Lung (tissue), 12 donors: ENCODE results near the gene RAI2. TPM values are rescaled to one million over a fixed set of nuclear protein-coding genes. Genes with fewer than 3 reads are reported as not detected.

ENCODE experiments used
- ATAC-seq: fragments of 200-7000 bp; cut with Tn5 transposase; one replicate; pipeline ENCODE4 v1.9.1; 2020; ENCODE audit warnings: moderate number of reproducible peaks; ENCODE audit not compliant: insufficient read depth, low FRiP score
- DNase-seq, 3 donors: peaks; one replicate each; pipeline ENCODE4 v3.0.0-alpha.2; 2013 to 2017
- H3K27ac ChIP-seq, 2 donors: one replicate each; pipeline ENCODE4 v1.5.1; 2013; ENCODE audit warnings: mild to moderate bottlenecking in 2 of 2, moderate library complexity in 2 of 2, control low read depth in 1 of 2, inconsistent platforms in 1 of 2, low read depth in 1 of 2, low read length in 1 of 2
- H3K27me3 ChIP-seq, 3 donors: one replicate each; pipeline ENCODE4 v1.5.1; 2013; ENCODE audit warnings: low read length in 2 of 3; ENCODE audit not compliant: control insufficient read depth in 3 of 3, insufficient read depth in 3 of 3
- H3K36me3 ChIP-seq, 4 donors: one replicate each; pipeline ENCODE4 v1.5.1; 2013; ENCODE audit warnings: low read length in 4 of 4, mild to moderate bottlenecking in 1 of 4, moderate library complexity in 1 of 4; ENCODE audit not compliant: control insufficient read depth in 4 of 4, insufficient read depth in 4 of 4
- H3K4me1 ChIP-seq, 5 donors: one replicate each; pipeline ENCODE4 v1.5.1; 2013; ENCODE audit warnings: low read length in 5 of 5, mild to moderate bottlenecking in 2 of 5, moderate library complexity in 1 of 5; ENCODE audit not compliant: control insufficient read depth in 5 of 5, insufficient read depth in 5 of 5
- H3K4me3 ChIP-seq: one replicate; pipeline ENCODE4 v1.5.1; 2013; ENCODE audit warnings: mild to moderate bottlenecking, control low read depth, moderate library complexity
- H3K9ac ChIP-seq, 2 donors: one replicate each; pipeline ENCODE4 v1.5.1; 2013; ENCODE audit warnings: low read length in 2 of 2, control low read depth in 1 of 2; ENCODE audit not compliant: insufficient read depth in 1 of 2
- H3K9me3 ChIP-seq, 4 donors: one replicate each; pipeline ENCODE4 v1.5.1; 2013; ENCODE audit warnings: low read length in 3 of 4, mild to moderate bottlenecking in 1 of 4, moderate library complexity in 1 of 4; ENCODE audit not compliant: control insufficient read depth in 4 of 4, insufficient read depth in 3 of 4
- WGBS, 2 donors: extraction: QIAGEN DNeasy Blood & Tissue Kit; methylation state at CpG; one replicate each; pipeline ENCODE4 v1.1.7; 2013; 5-methylcytosine and 5-hydroxymethylcytosine counted together
- polyA plus RNA-seq, 2 donors: library from polyadenylated mRNA; stranded (reverse); fragments of 200-250 nt; gene quantifications; one replicate each; pipeline ENCODE4 v1.2.1, GENCODE V29; 2013
- total RNA-seq, 2 donors: library from RNA; depleted of rRNA in 1 of 2; stranded (reverse); fragments of >200 nt in 1 of 2; gene quantifications; one replicate each; pipeline ENCODE4 v1.2.1, GENCODE V29; 2014 to 2021
- TF ChIP-seq, protein P1 (sequence below): IDR thresholded peaks from 2 replicates; pipeline ENCODE4 v1.5.1; 2012; ENCODE audit warnings: mild to moderate bottlenecking; ENCODE audit errors: control extremely low read depth, extremely low read depth
- donor health status: control.
- donor health status: control.
- donor health status: Bipolar disorder and iron deficiency.
- donor health status: healthy.
- donor health status: DM: yes; HTN: yes; CAD: no.

Gene RAI2
- total and polyA plus RNA-seq, 4 donors, result 11.5 to 19.9 (median 13.6) TPM

DNA sequence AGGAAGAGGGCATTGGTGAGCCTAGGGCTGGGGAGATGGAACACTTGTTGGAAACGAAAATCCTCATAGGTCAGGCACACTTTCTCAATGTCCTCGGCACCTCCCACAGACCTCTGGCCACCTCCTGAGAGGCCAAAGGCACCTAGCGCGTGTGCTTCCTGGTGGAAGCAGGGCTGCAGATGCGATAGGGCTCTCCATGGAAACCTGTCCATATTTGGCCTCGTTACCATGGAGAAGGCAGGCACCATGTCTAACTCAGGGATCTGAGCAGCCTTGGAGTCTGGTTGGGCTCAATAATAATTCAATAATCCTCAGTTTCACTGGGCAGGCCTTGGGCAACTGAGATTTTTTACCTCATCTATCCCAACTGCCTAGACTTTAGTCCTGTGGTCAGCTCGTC lies 58.3 kb downstream of the RAI2 start:
- TF ChIP-seq, protein P1, sequence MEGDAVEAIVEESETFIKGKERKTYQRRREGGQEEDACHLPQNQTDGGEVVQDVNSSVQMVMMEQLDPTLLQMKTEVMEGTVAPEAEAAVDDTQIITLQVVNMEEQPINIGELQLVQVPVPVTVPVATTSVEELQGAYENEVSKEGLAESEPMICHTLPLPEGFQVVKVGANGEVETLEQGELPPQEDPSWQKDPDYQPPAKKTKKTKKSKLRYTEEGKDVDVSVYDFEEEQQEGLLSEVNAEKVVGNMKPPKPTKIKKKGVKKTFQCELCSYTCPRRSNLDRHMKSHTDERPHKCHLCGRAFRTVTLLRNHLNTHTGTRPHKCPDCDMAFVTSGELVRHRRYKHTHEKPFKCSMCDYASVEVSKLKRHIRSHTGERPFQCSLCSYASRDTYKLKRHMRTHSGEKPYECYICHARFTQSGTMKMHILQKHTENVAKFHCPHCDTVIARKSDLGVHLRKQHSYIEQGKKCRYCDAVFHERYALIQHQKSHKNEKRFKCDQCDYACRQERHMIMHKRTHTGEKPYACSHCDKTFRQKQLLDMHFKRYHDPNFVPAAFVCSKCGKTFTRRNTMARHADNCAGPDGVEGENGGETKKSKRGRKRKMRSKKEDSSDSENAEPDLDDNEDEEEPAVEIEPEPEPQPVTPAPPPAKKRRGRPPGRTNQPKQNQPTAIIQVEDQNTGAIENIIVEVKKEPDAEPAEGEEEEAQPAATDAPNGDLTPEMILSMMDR, result no peak
- Histone ChIP-seq H3K4me3 (no peak overlapping the region), H3K9me3 (no peaks in the 10 kb centered on the region), H3K36me3 (peaks cover 0 to 2% (median under 1%) of the 10 kb centered on the region in 4 donors), H3K4me1 (no peaks in the 10 kb centered on the region), H3K9ac (no peak overlapping the region), H3K27me3 (peaks cover 0 to 21% (median 7%) of the 10 kb centered on the region in 3 donors), H3K27ac (no peak overlapping the region)
- ATAC-seq, result no peak
- no peak for DNase-seq
- WGBS, 2 donors, result 82 to 92% methylated on average over 7 of the region's 7 CpGs

DNA sequence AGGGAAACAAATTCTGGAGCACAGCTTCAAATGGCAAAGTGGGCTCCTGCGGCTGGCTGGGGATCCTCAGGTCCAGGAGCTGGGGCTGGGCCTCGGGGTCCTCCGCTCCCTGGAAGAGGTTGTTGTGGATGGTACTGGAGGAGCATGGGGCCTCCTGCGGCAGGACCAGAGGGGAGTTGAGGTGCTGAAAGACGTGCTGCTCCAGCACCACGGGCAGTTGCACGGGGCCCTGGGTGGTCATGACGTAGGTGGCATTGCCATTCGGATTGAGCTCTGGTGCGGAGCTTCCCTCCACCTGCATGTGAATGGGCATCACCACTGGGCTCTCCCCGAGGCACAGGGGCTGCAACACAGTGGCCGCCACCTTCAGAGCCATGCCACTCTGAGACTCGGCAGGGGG lies 59.7 kb downstream of the RAI2 start:
- Histone ChIP-seq H3K36me3 (peaks cover 0 to 2% (median under 1%) of the 10 kb centered on the region in 4 donors), H3K4me1 (no peaks in the 10 kb centered on the region), H3K27me3 (peaks cover 0 to 23% (median 9%) of the 10 kb centered on the region in 3 donors), H3K9ac (no peak overlapping the region), H3K4me3 (no peak overlapping the region), H3K27ac (no peak overlapping the region), H3K9me3 (no peaks in the 10 kb centered on the region)
- ATAC-seq, result no peak
- TF ChIP-seq, protein P1, result no peak
- DNase-seq, result no peak
- 90 to 94% methylated on average over 13 of the region's 13 CpGs for WGBS, 2 donors

DNA sequence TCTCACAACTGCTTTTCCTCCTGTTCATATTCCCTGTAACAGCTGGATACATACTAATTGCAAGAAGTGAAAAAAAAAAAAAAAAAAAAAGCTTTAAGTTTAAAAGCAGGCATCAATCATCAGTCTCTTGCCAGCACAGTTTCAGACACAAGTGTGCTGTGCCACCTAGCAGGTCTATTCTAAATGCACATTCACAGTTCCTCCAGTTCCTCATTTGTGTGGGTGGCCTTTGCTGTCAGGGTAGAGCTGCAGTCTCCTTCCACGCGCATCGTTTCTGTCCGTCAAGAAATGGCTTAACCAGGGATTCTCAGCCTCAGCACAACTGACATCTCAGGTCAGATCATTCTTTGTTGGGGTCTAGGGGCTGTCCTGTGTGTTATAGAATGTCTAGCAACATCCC lies 62.2 kb downstream of the RAI2 start:
- ATAC-seq (no peak), DNase-seq (no peak)
- Histone ChIP-seq H3K27me3 (peaks cover 0 to 27% (median 9%) of the 10 kb centered on the region in 3 donors), H3K36me3 (peaks cover 0 to 2% (median under 1%) of the 10 kb centered on the region in 4 donors), H3K9ac (no peak overlapping the region), H3K4me3 (no peak overlapping the region), H3K4me1 (no peaks in the 10 kb centered on the region), H3K9me3 (no peaks in the 10 kb centered on the region), H3K27ac (no peak overlapping the region)
- WGBS, 2 donors, result 60 to 86% methylated on average over 4 of the region's 4 CpGs
- TF ChIP-seq, protein P1, result no peak

DNA sequence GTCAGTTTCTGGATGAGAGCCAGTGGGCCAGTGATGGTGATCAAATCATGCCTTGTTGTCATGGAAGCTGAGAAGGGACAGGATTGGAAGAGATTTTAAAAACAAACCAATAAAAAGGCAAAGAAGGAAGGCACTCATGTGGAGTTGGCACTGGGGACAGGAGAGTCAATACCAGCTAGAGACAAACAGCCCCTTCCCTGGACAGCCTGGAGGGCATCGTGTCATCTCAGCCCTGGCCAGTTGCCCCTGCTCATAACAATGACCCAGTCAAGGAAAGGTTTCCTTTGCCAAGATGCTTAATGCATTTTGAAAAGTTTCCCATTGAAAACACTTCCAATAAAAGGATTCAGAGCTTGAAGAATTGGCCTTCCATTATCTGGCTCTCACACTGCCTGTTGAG lies 68.3 kb downstream of the RAI2 start:
- Histone ChIP-seq H3K9ac (no peak overlapping the region), H3K27ac (no peak overlapping the region), H3K36me3 (no peaks in the 10 kb centered on the region), H3K9me3 (no peaks in the 10 kb centered on the region), H3K27me3 (peaks cover 0 to 37% (median 6%) of the 10 kb centered on the region in 3 donors), H3K4me1 (peaks cover 0 to 1% (median 0%) of the 10 kb centered on the region in 5 donors), H3K4me3 (no peak overlapping the region)
- 34 to 70% methylated on average over 1 of the region's 1 CpG for WGBS, 2 donors
- TF ChIP-seq, protein P1, result no peak
- ATAC-seq (no peak), DNase-seq (no peak)
